Gastrocnemius medialis (tissue), 4 donors: ENCODE measurements around the gene KLK15.

Experiments used
- POLR2A ChIP-seq, 2 donors: fragments of 450-650 bp; IDR thresholded peaks; one replicate each; pipeline ENCODE4 v1.6.1; 2017; ENCODE audit warnings: antibody characterized with exemption in 2 of 2, mild to moderate bottlenecking in 2 of 2, moderate library complexity in 2 of 2
- TF ChIP-seq, protein P1 (sequence below), 5 experiments: fragments of 450-650 bp in 3 of 5; fragments of 200-600 bp in 2 of 5; sonication (generic) in 2 of 5; IDR thresholded peaks in 4 of 5; conservative IDR thresholded peaks in 1 of 5; 1 replicate in 4 of 5; 2 replicates in 1 of 5; pipeline ENCODE4 v1.5.1; 2016 to 2019; ENCODE audit warnings: antibody characterized with exemption in 5 of 5, mild to moderate bottlenecking in 3 of 5, moderate library complexity in 3 of 5

DNA sequence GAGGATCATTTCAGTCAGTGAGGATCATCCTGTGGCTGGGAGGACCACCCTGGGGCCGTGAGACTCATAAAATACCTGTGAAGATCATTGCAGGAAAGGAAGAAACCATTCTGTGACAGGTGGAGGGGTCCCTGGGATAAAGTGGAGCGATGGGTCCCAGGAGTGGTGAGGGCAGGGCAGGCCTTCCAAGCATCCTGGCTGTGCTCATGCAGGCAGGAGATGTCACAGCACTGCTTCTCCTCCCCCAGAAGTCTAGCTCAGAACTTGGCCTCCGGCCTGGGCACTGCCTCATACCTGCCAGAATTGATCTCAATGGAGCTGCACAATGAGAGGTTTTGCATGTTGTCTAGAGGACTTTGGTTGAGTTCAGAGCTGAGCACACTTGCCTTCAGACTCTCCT, 20.9 kb downstream of the KLK15 start:
- TF ChIP-seq, protein P1, sequence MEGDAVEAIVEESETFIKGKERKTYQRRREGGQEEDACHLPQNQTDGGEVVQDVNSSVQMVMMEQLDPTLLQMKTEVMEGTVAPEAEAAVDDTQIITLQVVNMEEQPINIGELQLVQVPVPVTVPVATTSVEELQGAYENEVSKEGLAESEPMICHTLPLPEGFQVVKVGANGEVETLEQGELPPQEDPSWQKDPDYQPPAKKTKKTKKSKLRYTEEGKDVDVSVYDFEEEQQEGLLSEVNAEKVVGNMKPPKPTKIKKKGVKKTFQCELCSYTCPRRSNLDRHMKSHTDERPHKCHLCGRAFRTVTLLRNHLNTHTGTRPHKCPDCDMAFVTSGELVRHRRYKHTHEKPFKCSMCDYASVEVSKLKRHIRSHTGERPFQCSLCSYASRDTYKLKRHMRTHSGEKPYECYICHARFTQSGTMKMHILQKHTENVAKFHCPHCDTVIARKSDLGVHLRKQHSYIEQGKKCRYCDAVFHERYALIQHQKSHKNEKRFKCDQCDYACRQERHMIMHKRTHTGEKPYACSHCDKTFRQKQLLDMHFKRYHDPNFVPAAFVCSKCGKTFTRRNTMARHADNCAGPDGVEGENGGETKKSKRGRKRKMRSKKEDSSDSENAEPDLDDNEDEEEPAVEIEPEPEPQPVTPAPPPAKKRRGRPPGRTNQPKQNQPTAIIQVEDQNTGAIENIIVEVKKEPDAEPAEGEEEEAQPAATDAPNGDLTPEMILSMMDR (IDR thresholded peaks at IDR 0.05 in 4 of 5, conservative IDR thresholded peaks at IDR 0.05 in 1 of 5), result no peak
- TF ChIP-seq POLR2A (IDR thresholded peaks at IDR 0.05), result no peak
